ENCODE data around the gene ARF1. TPM values are rescaled to one million over a fixed set of nuclear protein-coding genes. Genes with fewer than 3 reads are reported as not detected.

Gene ARF1
- 454 and 457 TPM in 2 replicates for total RNA-seq

DNA sequence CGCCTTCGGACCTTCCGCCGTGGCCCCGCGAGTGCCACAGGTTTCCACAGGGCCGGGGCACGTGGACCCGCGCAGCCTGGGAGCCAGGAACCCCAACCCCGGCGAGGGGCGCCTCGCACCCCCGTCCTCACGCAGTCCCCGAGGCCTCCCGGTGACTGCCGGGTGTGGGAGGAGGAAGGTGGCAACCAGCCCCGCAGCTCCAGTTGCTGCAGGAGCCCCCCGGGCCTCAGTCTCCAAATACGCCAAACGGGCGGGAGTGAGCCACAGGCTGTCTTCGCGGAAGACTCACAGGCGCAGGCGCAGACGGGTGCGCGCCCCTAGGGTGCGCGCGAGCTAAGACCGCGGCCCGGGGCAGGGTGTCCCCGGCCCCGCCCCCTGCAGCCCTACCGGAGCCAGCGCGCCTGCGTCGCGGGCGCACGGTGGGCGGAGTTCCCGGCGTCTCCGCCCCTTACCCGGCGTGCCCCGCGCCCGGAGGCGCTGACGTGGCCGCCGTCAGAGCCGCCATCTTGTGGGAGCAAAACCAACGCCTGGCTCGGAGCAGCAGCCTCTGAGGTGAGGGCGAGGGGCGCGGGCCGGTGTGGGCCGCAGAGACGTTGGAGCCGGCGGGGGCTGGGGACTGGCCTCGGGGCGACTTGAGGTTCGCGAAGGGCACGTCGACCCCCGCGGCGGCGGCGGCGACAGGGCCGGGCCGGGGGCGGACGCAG, at the start of gene ARF1:
TSS of gene ARF1 (plus strand) at position 495 of the 704 bp plus-strand sequence. CDS start 14,407 bp downstream, outside the sequence.

DNA sequence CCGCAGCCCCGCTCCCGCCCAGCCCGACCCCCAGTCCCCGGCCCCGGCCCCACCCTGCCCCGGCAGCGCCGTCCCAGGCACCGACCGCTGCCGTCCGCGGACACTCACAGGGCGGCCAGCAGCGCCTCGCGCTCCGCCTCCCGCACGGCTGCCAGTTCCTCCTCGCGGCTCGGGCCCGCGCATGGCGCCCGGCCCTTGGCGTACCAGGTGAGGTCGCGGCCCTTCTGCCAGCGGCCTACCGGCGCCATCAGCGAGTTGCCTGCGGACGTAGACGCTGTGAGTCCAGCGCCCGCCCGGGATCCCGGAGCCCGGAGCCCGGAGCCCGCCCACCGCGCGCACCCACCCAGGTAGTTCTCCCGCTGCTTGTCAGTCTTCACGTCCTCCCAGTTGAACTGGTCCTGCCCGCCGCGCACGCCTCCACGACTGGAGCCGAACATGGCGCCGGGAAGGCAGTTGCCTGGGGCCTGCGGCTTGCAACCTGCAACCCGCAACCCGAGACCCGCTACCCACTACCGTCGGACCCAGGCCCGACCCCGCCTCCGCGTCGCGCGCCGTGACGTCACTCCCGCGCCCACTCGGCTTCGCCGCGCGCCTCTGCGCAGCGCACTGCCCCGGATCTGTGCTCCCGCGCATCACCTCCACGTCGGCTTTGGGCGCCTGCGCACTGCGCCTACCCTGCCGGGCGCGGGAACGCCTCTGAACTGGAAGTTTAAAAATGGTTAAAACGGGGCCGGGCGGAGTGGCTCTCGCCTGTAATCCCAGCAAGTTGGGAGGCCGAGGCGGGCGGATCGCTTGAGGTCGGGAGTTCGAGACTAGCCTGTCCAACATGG, 20.5 kb downstream of the ARF1 start, which contains the start of gene C1orf35:
TSS of gene C1orf35 (minus strand) at position 535 of the 830 bp plus-strand sequence. CDS start at position 437, 98 bp downstream.

DNA sequence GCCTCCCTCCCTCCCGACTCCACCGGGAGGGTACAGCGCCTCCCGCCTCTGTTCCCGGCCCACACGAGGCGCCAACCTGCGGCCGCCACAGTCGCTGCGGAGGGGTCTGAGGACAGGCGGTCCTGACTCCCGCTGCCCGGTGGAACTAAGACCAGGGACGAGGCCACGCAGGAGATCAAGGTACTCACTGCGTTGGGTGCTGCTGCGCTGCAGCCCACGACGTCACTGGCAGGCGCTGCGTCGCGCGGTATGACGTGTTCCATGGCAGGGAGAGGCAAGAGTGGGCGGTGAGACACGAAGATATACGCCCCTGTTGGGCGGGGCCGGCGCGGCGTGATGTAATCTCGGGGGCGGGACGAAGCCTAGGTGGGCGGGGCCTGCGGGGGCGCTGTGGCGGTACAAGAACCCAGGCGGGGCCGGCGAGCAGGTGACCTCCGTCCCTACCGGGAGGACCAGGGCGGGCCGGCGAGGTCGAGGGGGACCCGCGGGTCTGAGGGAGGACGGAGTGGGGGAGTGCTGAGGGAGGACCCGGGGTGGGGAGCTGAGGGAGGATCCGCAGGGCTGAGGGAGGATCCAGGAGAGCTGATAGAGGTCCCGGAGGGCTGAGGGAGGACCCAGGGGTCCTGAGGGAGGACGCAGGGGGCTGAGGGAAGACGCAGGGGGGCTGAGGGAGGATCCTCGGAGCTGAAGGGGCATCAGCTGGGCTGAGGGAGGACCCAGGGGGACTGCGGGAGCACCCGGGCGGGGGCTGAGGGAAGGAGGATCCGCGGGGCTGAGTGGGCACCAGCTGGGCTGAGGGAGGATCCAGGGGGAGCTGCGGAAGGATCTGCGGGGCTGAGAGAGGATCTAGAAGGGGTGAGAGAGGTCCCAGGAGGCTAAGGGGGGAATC, 26.8 kb downstream of the ARF1 start, which contains the start of gene MRPL55:
TSS of gene MRPL55 (minus strand) at position 227 of the 889 bp plus-strand sequence. CDS start 1,039 bp downstream, outside the sequence.

DNA sequence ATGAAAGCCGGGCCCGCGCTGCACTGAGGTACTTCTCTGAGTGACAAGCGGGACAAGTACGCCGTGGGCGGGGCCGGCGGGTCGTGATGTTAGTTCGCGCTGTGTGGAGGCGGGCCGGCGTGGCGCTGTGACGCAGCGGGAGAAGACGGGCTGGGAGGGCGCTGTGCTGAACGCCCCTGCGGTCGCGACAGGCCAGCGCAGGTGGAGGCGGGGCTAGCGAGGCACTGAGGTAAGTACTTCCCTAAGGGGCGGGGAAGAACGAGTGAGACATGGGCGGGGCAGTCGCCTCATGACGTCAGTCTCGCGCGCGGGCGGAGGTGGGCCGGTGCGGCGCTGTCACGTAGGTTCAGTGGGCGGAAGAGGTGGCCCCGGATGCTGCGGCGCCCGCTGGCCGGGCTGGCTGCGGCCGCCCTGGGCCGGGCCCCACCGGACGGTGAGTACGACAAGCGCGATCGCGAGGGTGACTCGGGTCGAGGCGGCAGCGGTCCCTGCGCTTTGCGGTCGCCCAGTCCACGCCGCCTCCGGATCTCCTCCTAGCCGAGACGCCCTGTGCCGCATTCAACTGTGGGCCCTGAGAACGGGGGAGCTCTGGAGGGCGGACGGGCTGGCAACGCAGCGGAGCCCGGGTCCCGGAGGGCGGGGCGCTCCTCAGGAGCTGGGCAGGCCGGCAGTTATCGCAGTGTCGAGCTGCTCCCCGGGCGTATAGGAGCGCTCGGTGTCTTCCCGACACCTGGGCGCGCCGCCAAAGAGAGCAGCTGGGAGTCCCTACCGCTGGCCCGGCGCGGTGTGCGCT, 57.6 kb downstream of the ARF1 start, which contains the start of gene GUK1:
TSS of gene GUK1 (plus strand) at position 349 of the 793 bp plus-strand sequence. CDS start at position 373, 24 bp downstream.

Other genes with a start within 250 kb of the ARF1 start
- gene WNT9A, start 134.8 kb upstream of the ARF1 start, total RNA-seq = 0.36 TPM in 1 of 2 replicates, not detected in the other
- gene WNT3A, start 75.7 kb upstream of the ARF1 start, total RNA-seq = not detected in 2 replicates
- 5.0 and 13.5 TPM in 2 replicates for gene C1orf35, start 20.6 kb downstream of the ARF1 start, total RNA-seq
- gene MRPL55, start 26.6 kb downstream of the ARF1 start, total RNA-seq = 41.7 and 74.7 TPM in 2 replicates
- 343 and 370 TPM in 2 replicates for gene GUK1, start 57.6 kb downstream of the ARF1 start, total RNA-seq
- gene GJC2, start 67.2 kb downstream of the ARF1 start, total RNA-seq = 1.4 and 1.5 TPM in 2 replicates
- 8.1 and 8.5 TPM in 2 replicates for gene IBA57, start 83.1 kb downstream of the ARF1 start, total RNA-seq
- gene OBSCN, start 125.3 kb downstream of the ARF1 start, total RNA-seq = 1.5 and 2.3 TPM in 2 replicates

All from cardiac atrium fibroblast (primary cell).